Activated naive CD4-positive, alpha-beta T cell treated with anti-CD3 and anti-CD28 coated beads, Interleukin-2, amount 50 U/mL, for 16 hours (primary cell): ENCODE data around the gene TMEM31.

ENCODE experiments used
- DNase-seq: peaks from one replicate; pipeline ENCODE4 v3.0.0-alpha.2; 2020

Gene TMEM31, protein sequence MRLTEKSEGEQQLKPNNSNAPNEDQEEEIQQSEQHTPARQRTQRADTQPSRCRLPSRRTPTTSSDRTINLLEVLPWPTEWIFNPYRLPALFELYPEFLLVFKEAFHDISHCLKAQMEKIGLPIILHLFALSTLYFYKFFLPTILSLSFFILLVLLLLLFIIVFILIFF

GRCh38 chrX:103710609-103711008, at the start of gene TMEM31:
Gene TMEM31 (plus strand): TSS chrX:103710909. CDS start chrX:103712259, 1,350 bp downstream.
- DNase-seq = no peak

DNA sequence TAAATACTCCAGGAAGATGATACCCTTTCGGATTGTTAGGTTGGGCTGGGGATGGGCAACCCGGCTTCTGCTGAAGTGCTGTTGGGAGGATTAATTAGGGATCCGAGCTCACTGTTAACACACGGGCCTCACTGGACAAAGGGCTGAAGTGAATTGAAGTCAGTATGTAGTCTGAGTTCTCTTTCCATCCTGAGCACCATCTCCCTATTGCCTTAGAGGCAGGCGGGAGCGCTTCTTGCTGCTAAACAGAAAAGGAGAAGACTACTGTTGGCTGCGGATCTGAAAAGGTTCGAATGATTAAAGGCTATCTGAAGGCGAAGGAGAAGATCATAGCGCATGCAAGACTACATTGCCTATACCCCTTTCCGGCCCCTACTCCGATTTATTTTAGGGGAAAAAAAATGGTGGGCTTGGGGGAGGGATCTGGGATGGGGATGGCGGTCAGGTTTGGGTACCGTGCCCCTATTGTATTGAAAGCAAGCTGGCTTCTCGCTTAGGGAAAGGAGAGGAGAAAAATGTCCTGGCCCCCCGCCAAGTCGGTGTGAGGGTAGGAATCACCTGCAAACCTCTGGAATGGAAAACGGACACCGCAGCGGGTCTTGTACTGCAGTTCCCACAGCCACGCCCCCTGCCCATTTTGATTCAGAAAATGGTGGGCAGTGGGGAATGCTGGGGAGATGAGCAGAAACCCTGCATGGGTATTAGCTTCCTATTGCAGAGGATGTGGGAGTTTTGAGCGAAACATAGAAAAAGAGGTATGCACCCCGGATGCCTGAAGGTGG, 46.5 kb upstream of the TMEM31 start:
- no peak for DNase-seq

GRCh38 chrX:103666202-103667107, 44.3 kb upstream of the TMEM31 start:
- DNase-seq = no peak

- DNase-seq = no peak
Measured at GRCh38 chrX:103669745-103670144, 41.0 kb upstream of the TMEM31 start.

- no peak for DNase-seq
Measured at GRCh38 chrX:103674531-103675454, 35.9 kb upstream of the TMEM31 start.

DNA sequence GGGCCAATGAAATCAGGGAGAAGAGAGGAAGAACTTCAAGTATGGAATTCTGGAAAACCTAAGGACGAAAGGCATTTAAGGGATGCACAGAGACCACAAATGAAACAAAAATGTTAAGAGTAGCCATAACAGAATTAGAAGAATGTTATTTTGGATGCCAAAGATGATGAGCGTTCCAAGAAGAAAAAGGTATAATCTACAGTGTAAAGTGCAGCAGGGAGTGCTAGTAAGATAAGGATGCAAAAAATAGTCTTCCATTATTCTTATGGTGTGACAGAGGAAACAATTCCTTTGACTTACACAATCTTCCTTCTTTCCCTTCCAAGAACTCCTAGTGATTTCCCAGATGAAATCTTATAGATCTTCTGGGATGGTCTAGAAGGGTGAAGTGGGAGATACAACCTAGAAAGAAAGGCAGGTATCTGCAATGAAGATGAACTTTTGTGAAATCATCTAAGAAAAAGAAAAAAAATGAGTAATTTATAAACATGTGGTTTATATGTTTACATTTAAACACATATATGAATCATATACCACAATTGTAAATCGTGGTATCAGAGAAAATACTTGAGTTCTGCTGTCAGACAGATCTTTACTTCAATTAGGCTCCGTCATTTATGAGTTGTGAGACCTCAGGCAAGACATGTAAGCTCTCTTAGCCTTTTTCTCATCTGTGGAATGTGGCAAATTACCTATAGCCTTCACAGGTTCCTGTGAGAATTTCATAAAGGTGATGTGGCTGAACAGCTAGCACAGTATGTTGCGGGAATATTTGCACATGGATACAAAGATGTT, 32.3 kb upstream of the TMEM31 start:
- DNase-seq = no peak

- no peak for DNase-seq
Measured at GRCh38 chrX:103681443-103681842, 29.3 kb upstream of the TMEM31 start.

DNA sequence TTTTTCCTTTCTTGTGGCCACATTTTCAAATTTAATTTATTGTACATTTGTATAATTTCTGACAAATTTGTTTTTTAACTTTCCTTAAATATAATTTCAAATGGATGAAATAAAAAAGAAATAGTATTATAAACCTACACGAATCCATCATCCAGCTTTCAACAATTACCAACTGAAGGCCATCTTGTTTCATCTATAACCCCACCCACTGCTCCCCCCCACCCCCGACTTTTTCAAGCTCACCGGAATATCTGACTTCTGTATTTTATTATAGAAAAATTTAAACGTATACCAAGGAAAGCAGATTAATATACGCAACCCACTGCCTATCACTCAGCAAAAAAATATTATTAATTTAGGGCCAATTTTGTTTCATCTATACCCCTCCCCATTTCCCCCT, 25.3 kb upstream of the TMEM31 start:
- peak; percentile 9 for DNase-seq

DNA sequence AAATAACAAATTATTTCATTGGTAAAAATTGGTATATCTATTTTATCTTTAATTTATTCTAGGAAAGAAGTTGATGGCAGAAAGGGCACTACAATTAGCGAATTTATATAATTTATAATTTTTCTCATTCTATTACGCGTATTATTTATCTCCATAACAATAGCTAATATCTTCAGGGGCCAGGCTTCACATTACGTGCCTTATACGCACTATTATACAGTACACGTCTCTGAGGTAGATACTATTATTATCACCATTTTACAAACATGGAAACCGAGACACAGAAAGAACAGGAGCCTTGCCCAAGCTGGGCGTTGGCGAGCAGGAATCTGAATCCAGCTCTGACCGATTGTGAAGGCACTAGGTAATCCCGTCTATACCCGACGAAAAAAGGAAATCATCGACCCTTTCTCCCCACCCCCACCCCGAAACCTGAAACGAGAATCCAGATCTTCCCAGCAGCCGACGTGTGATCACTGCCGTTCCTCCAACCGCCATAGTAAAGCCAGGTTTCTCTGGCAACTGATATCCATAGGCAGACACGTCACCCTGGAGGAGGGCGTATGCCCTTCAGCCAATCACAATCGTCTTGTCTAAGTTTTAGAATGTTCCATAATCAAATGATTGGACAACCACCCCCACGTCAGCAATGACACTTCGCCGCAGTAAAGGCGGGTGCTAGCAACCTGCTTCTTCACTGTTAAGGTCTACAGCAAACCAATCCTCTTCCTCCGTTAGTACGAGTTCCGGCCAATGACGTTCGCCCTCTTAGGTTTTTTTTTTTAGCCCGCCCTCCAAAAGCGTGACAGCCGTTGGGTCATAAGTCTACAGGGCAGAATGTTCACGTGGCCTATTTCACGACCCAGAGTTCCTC, 24.3 kb upstream of the TMEM31 start, which contains the start of gene MORF4L2:
TSS of gene MORF4L2 (minus strand) at position 501 of the 874 bp plus-strand sequence. CDS start 9,672 bp downstream, outside the sequence.
- DNase-seq = peak; percentile 85

DNA sequence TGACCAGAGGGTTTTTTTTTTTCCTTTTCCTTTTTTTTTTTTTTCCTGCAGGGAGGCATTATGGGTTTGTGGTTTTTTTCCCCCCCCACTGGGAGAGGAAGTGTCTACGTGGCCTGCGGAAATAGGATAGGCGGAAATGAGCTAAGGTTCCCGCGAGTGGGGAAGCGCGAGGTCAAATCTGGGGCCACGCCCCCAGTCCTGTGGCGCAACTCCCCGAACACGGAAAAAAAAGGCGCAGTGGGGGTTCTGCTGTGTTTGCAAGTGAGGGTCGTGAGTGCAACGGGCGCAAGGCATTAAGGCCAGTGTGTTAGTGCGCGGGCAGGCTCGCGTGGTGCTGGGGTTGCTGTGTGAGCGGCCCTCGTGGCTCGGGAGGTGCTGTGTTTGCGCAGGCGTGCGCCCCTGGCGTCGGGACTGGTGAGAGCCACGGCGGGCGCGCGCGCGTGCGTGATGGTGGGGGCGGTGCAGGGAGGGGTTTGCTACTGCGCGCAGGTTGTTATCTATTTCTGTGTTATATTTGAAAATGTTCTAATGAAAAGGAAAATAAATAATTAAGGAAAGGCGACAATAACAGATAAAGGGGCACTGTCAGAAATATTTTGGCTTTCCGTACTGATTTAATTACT, 23.5 kb upstream of the TMEM31 start:
- peak; percentile 89 for DNase-seq

GRCh38 chrX:103687696-103688201, 23.0 kb upstream of the TMEM31 start:
- DNase-seq = peak; percentile 39

- DNase-seq = no peak
Measured at GRCh38 chrX:103688946-103689345, 21.8 kb upstream of the TMEM31 start.

GRCh38 chrX:103691059-103691458, 19.6 kb upstream of the TMEM31 start:
- DNase-seq = no peak

DNA sequence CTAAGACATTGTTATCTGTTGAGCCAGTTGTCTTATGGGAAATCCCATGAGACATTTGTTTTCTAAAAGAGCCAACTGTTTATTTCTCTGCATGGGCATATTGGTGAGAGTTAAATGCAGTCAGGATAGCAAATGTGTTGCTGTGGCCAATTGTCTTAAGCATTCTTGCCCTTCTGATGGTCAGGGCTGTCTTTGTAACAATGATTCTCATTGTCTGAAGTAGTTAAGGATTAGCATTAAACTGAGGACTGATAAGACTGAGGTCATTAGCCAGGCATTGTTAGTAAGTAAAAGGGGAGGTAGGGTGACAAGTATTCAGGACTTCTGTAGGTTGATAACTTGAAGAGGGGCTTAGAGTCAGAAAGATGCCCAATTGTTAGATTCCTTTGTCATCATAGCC, 13.0 kb upstream of the TMEM31 start:
- DNase-seq = no peak

GRCh38 chrX:103699243-103699642, 11.5 kb upstream of the TMEM31 start:
- DNase-seq = no peak

DNA sequence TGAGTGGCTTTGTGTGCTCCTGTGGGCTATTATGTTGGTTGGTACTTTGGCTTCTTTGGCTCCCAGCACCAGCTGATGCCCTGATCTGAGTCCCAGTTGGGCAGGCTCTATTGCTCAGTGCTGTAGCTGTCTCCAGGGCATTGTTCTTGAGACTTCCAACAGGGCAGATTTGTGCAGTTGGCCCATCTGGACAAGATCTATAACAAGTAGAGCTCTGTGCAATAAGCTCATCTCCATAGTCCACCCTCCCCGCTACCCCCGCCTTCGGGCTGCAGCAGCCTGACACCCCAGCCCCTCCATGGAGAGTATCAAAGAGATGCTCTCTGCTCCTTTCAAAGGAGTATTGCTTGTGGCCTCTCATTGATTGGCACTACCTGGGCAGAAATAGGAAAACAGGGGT, 5.8 kb upstream of the TMEM31 start:
- no peak for DNase-seq

DNA sequence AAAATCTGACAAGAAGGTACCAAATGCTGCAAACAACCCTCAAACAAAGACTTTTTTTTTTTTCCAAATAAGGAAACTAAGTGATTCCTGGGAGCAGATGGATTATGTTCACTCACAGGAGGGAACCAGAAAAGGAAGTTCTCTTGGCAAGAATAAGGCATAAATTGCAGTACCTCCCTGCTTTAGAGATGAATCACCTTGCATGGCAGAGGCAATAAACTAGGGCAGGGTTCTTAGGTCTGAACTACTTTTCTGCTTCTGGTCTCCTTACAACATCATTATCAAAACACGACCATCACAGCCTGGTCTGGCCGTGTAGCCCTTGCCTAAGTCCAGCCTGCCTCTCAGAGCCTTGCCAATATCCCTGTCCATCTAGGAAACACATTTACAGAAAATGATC, 6.3 kb downstream of the TMEM31 start:
- DNase-seq = no peak

DNA sequence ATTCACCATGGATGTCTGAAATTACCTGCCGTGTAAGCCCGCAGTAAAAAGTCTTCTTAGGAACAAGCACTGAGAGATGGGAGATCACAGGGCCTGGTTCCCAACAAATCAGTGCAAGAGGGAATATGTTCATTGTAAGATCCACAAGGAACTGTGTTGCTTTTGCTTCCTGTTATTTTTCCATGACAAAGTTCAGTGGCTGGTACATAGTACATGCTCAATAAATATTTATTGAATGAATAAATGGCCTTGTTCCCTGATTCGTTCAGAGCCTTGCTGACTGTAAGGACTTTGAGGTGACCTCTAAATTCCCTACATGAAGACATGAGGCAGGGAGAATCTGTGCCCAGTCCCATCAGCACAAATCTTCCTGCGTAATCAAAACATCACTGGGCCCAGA, 7.4 kb downstream of the TMEM31 start:
- no peak for DNase-seq

GRCh38 chrX:103722505-103722904, 11.8 kb downstream of the TMEM31 start:
- DNase-seq = no peak

DNA sequence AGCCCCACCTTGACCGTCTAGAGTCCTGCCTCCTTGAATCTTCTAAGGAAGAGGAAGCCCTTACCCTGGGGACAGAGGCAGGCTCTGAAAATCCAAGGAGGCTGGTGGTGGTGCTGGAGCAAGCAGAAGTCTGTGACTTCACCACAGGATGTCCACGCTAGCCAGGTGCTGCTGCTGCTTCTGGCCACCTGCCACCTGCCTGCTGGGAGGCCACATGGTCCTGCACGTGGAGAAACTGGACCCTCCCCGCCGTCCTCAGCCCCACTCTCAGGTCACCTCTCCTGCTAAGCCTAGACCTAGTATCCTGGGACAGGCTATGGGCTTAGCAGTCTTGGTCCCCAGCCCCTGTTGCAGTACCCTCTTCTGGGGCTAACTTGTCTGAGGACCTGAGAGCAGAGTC, 15.8 kb downstream of the TMEM31 start:
- no peak for DNase-seq
